GM20431 (cell line): ENCODE data around the gene LRRC7.

Source experiments
- in situ Hi-C: fragments of 300-500 bp; cut with MseI, MboI; formaldehyde crosslinking; loops from one replicate; pipeline ENCODE4 v1.15.0; 2020; ENCODE audit warnings: low sequenced_read_pairs; ENCODE audit not compliant: unreplicated experiment

LRRC7 gene

GRCh38 chr1:69752831-69753230, 185.1 kb downstream of the LRRC7 start:
- in situ Hi-C loops = no loop called here

- in situ Hi-C loops = no loop called here
Observed at GRCh38 chr1:69754521-69754920, 186.8 kb downstream of the LRRC7 start.

- in situ Hi-C loops = no loop called here
Observed at GRCh38 chr1:69755647-69756046, 187.9 kb downstream of the LRRC7 start.

GRCh38 chr1:69765951-69766350, 198.2 kb downstream of the LRRC7 start:
- in situ Hi-C loops = no loop called here

GRCh38 chr1:69766431-69767180, 198.9 kb downstream of the LRRC7 start:
- in situ Hi-C loops = no loop called here

GRCh38 chr1:69776555-69776954, 208.8 kb downstream of the LRRC7 start:
- in situ Hi-C loops = no loop called here

- in situ Hi-C loops = no loop called here
Observed at GRCh38 chr1:69777423-69777822, 209.7 kb downstream of the LRRC7 start.

- in situ Hi-C loops = no loop called here
Observed at GRCh38 chr1:69777971-69778370, 210.2 kb downstream of the LRRC7 start.

- in situ Hi-C loops = no loop called here
Observed at GRCh38 chr1:69787151-69787550, 219.4 kb downstream of the LRRC7 start.

- in situ Hi-C loops = no loop called here
Observed at GRCh38 chr1:69791311-69791710, 223.6 kb downstream of the LRRC7 start.

- in situ Hi-C loops = no loop called here
Observed at GRCh38 chr1:69794831-69795230, 227.1 kb downstream of the LRRC7 start.

GRCh38 chr1:69814926-69815325, 247.2 kb downstream of the LRRC7 start:
- in situ Hi-C loops = no loop called here

- in situ Hi-C loops = no loop called here
Observed at GRCh38 chr1:69824932-69825331, 257.2 kb downstream of the LRRC7 start.

GRCh38 chr1:69827732-69828131, 260.0 kb downstream of the LRRC7 start:
- in situ Hi-C loops = no loop called here

- in situ Hi-C loops = no loop called here
Observed at GRCh38 chr1:69833536-69833935, 265.8 kb downstream of the LRRC7 start.

GRCh38 chr1:69834336-69834735, 266.6 kb downstream of the LRRC7 start:
- in situ Hi-C loops = no loop called here

GRCh38 chr1:69835955-69836354, 268.2 kb downstream of the LRRC7 start:
- in situ Hi-C loops = no loop called here

- in situ Hi-C loops = no loop called here
Observed at GRCh38 chr1:69836971-69837636, 269.4 kb downstream of the LRRC7 start.

GRCh38 chr1:69842326-69842725, 274.6 kb downstream of the LRRC7 start:
- in situ Hi-C loops = no loop called here

- in situ Hi-C loops = no loop called here
Observed at GRCh38 chr1:69845655-69846054, 277.9 kb downstream of the LRRC7 start.

GRCh38 chr1:69846267-69846666, 278.5 kb downstream of the LRRC7 start:
- in situ Hi-C loops = no loop called here

- in situ Hi-C loops = no loop called here
Observed at GRCh38 chr1:69847670-69848069, 279.9 kb downstream of the LRRC7 start.
